ENCODE measurements around the gene SNAPIN. TPM values are rescaled to one million over a fixed set of nuclear protein-coding genes. Genes with fewer than 3 reads are reported as not detected.
"Not testable (repeated sequence)": the region's sequence is repeated elsewhere in the genome, so short reads cannot be mapped to it uniquely, and the experiment has no call there.

Gene SNAPIN
- total and polyA plus RNA-seq, 5 experiments from 2014 or later: 28.2 to 77.4 (median 66.6) TPM

- DNase-seq: no peak
- no peaks in the 10 kb centered on the region for H3K27me3 Mint-ChIP-seq
- H3K4me1 Mint-ChIP-seq: peaks cover 0 to 21% (median 12%) of the 10 kb centered on the region in 4 donors
- H3K27ac Mint-ChIP-seq: peak overlapping the region; percentile 88 to 97 (median 95)
- no peaks in the 10 kb centered on the region for H3K9me3 Mint-ChIP-seq
- peak overlapping the region; percentile 88 to 98 (median 96) for H3K4me3 Mint-ChIP-seq
- POLR2A ChIA-PET: interaction anchor here (0.7 to 2.7 kb wide), 12 partner anchors 8 to 304 kb away, joined by 3 to 34 read pairs (median 6); partner anchors contain the start of genes CHTOP, ILF2, INTS3 and S100A6
- H3K36me3 Mint-ChIP-seq: peaks cover 0 to 39% (median 11%) of the 10 kb centered on the region in 3 donors
- no peak for ATAC-seq
These were observed 652 bp downstream of the SNAPIN start for GRCh38 chr1:153659175-153659534.

- DNase-seq (no peak), ATAC-seq (no peak)
- Mint-ChIP-seq H3K9me3 (no peaks in the 10 kb centered on the region), H3K27ac (peak overlapping the region in 9 of 10 donors; percentile 11 to 96 (median 86)), H3K27me3 (no peaks in the 10 kb centered on the region), H3K4me1 (peaks cover 0 to 21% (median 12%) of the 10 kb centered on the region in 4 donors), H3K36me3 (peaks cover 0 to 44% (median 13%) of the 10 kb centered on the region in 3 donors), H3K4me3 (peak overlapping the region; percentile 88 to 98 (median 96))
- POLR2A ChIA-PET: interaction anchor here (0.8 to 2.7 kb wide), 8 partner anchors 7 to 124 kb away, joined by 4 to 34 read pairs (median 8); partner anchors contain the start of genes CHTOP, ILF2 and S100A6
These were observed 1.2 kb downstream of the SNAPIN start for GRCh38 chr1:153659656-153660055.

GRCh38 chr1:153661111-153661708, 2.7 kb downstream of the SNAPIN start:
- H3K9me3 Mint-ChIP-seq: no peaks in the 10 kb centered on the region

GRCh38 chr1:153662269-153662668, 3.8 kb downstream of the SNAPIN start:
- no peak for DNase-seq
- peaks cover 0 to 70% (median 21%) of the 10 kb centered on the region in 3 donors for H3K36me3 Mint-ChIP-seq
- peak overlapping the region in 1 of 10 donors; percentile 24 for H3K4me3 Mint-ChIP-seq
- H3K9me3 Mint-ChIP-seq: no peaks in the 10 kb centered on the region
- H3K27me3 Mint-ChIP-seq: no peaks in the 10 kb centered on the region
- no peak for ATAC-seq
- H3K4me1 Mint-ChIP-seq: peaks cover 0 to 21% (median 12%) of the 10 kb centered on the region in 4 donors
- peak overlapping the region in 3 of 10 donors; percentile 1 to 55 (median 20) for H3K27ac Mint-ChIP-seq
- POLR2A ChIA-PET: interaction anchor here (0.9 to 1.5 kb wide), 2 partner anchors 9 to 28 kb away, joined by 3 to 7 read pairs; partner anchors contain the start of genes CHTOP and ILF2

More at GRCh38 chr1:153661111-153661708, 2.7 kb downstream of the SNAPIN start:
- peaks cover 0 to 20% (median 12%) of the 10 kb centered on the region in 4 donors for H3K4me1 Mint-ChIP-seq
- DNase-seq (no peak), ATAC-seq (no peak)
- POLR2A ChIA-PET: interaction anchor here (0.6 to 1.5 kb wide), 3 partner anchors 13 to 70 kb away, joined by 3 to 7 read pairs (median 4); partner anchors contain the start of gene CHTOP
- peak overlapping the region in 6 of 10 donors; percentile 49 to 78 (median 54) for H3K27ac Mint-ChIP-seq
- H3K36me3 Mint-ChIP-seq: peaks cover 0 to 59% (median 18%) of the 10 kb centered on the region in 3 donors
- H3K27me3 Mint-ChIP-seq: no peaks in the 10 kb centered on the region
- peak overlapping the region in 7 of 10 donors; percentile 6 to 64 (median 47) for H3K4me3 Mint-ChIP-seq

GRCh38 chr1:153663211-153663610, 4.7 kb downstream of the SNAPIN start:
- no peak overlapping the region for H3K27ac Mint-ChIP-seq
- no peaks in the 10 kb centered on the region for H3K27me3 Mint-ChIP-seq
- H3K4me1 Mint-ChIP-seq: peaks cover 4 to 30% (median 16%) of the 10 kb centered on the region in 4 donors
- no peak for DNase-seq
- H3K9me3 Mint-ChIP-seq: no peaks in the 10 kb centered on the region
- H3K4me3 Mint-ChIP-seq: no peak overlapping the region
- POLR2A ChIA-PET: no interaction called here
- peaks cover 2 to 79% (median 29%) of the 10 kb centered on the region in 3 donors for H3K36me3 Mint-ChIP-seq
- ATAC-seq: no peak

GRCh38 chr1:153667439-153667838, 8.9 kb downstream of the SNAPIN start:
- H3K36me3 Mint-ChIP-seq: peaks cover 4 to 78% (median 27%) of the 10 kb centered on the region in 3 donors
- H3K9me3 Mint-ChIP-seq: no peaks in the 10 kb centered on the region
- no peak for ATAC-seq
- peaks cover 6 to 32% (median 22%) of the 10 kb centered on the region in 4 donors for H3K4me1 Mint-ChIP-seq
- POLR2A ChIA-PET: interaction anchor here (0.8 to 2.0 kb wide), 4 partner anchors 9 to 71 kb away, joined by 3 to 6 read pairs (median 4); partner anchors contain the start of genes CHTOP and SNAPIN
- DNase-seq: no peak
- H3K4me3 Mint-ChIP-seq: peak overlapping the region in 2 of 10 donors; percentile 3 to 30
- no peaks in the 10 kb centered on the region for H3K27me3 Mint-ChIP-seq
- peak overlapping the region in 5 of 10 donors; percentile 30 to 81 (median 57) for H3K27ac Mint-ChIP-seq

- ATAC-seq, H3K27me3 Mint-ChIP-seq, DNase-seq, H3K9me3 Mint-ChIP-seq: not testable (repeated sequence)
- Mint-ChIP-seq H3K36me3 (peaks cover 4 to 66% (median 25%) of the 10 kb centered on the region in 3 donors), H3K27ac (peak overlapping the region in 4 of 10 donors; percentile 22 to 71 (median 44)), H3K4me3 (peak overlapping the region in 5 of 10 donors; percentile 5 to 72 (median 48)), H3K4me1 (peaks cover 6 to 32% (median 22%) of the 10 kb centered on the region in 4 donors)
- POLR2A ChIA-PET: interaction anchor here (1.1 to 1.4 kb wide), 2 partner anchors 10 to 35 kb away, joined by 8 to 12 read pairs; partner anchors contain the start of genes CHTOP and SNAPIN
These were observed 10.2 kb downstream of the SNAPIN start for GRCh38 chr1:153668672-153669071.

- Mint-ChIP-seq H3K9me3 (no peaks in the 10 kb centered on the region), H3K4me3 (no peak overlapping the region), H3K27ac (peak overlapping the region in 3 of 10 donors; percentile 22 to 74 (median 40)), H3K27me3 (no peaks in the 10 kb centered on the region), H3K4me1 (peaks cover 6 to 32% (median 22%) of the 10 kb centered on the region in 4 donors), H3K36me3 (peaks cover 4 to 56% (median 21%) of the 10 kb centered on the region in 3 donors)
- ATAC-seq (no peak), DNase-seq (no peak)
- POLR2A ChIA-PET: interaction anchor here (0.6 to 1.4 kb wide), 2 partner anchors 17 to 36 kb away, joined by 3 to 12 read pairs; partner anchors contain the start of gene CHTOP
These were observed 11.1 kb downstream of the SNAPIN start for GRCh38 chr1:153669606-153670005.

GRCh38 chr1:153670257-153670858, 11.9 kb downstream of the SNAPIN start:
- Mint-ChIP-seq H3K27me3 (no peaks in the 10 kb centered on the region), H3K27ac (no peak overlapping the region), H3K4me3 (no peak overlapping the region), H3K36me3 (peaks cover 4 to 49% (median 17%) of the 10 kb centered on the region in 3 donors), H3K9me3 (no peaks in the 10 kb centered on the region), H3K4me1 (peaks cover 6 to 32% (median 22%) of the 10 kb centered on the region in 4 donors)
- ATAC-seq (no peak), DNase-seq (peak in 1 of 10 donors; percentile 29)
- POLR2A ChIA-PET: interaction anchor here (0.5 to 2.8 kb wide), 14 partner anchors 8 to 320 kb away, joined by 3 to 18 read pairs (median 4); partner anchors contain the start of genes DENND4B, INTS3, RPS27 and S100A6

GRCh38 chr1:153670859-153671627, 12.5 kb downstream of the SNAPIN start, which contains the start of gene ILF2:
ILF2 (minus strand) TSS chr1:153670993; CDS start chr1:153670922, 71 bp downstream.
- H3K27ac Mint-ChIP-seq: peak within 1 kb of the TSS in 2 of 10 donors; percentile 78 to 81
- POLR2A ChIA-PET: interaction anchor here (0.5 to 2.8 kb wide), 18 partner anchors 9 to 319 kb away, joined by 3 to 18 read pairs (median 4); partner anchors contain the start of genes CHTOP, DENND4B, INTS3 and RPS27

GRCh38 chr1:153671628-153672353, 13.3 kb downstream of the SNAPIN start:
- Mint-ChIP-seq H3K36me3 (peaks cover 4 to 34% (median 13%) of the 10 kb centered on the region in 3 donors), H3K4me1 (peaks cover 6 to 32% (median 22%) of the 10 kb centered on the region in 4 donors), H3K27ac (peak overlapping the region in 5 of 10 donors; percentile 22 to 84 (median 78))
- H3K27me3 Mint-ChIP-seq, H3K9me3 Mint-ChIP-seq, H3K4me3 Mint-ChIP-seq: not testable (repeated sequence)
- POLR2A ChIA-PET: interaction anchor here (0.6 to 2.8 kb wide), 19 partner anchors 9 to 319 kb away, joined by 3 to 18 read pairs (median 4); partner anchors contain the start of genes CHTOP, DENND4B, INTS3 and RAB13
- peak in 5 of 10 donors; percentile 24 to 56 (median 36) for DNase-seq
- peak; percentile 38 to 42 for ATAC-seq

More at GRCh38 chr1:153670859-153671627, 12.5 kb downstream of the SNAPIN start, which contains the start of gene ILF2:
- H3K36me3 Mint-ChIP-seq: peaks cover 4 to 42% (median 15%) of the 10 kb centered on the region in 3 donors
- peaks cover 0 to under 1% (median 0%) of the 10 kb centered on the region in 5 donors for H3K27me3 Mint-ChIP-seq
- H3K9me3 Mint-ChIP-seq: no peaks in the 10 kb centered on the region
- no peak within 1 kb of the TSS for H3K4me3 Mint-ChIP-seq
- peak; percentile 90 to 91 for ATAC-seq
- peak; percentile 88 to 100 (median 97) for DNase-seq
- H3K4me1 Mint-ChIP-seq: peaks cover 6 to 32% (median 22%) of the 10 kb centered on the region in 4 donors
